Tibial nerve (tissue), 3 donors: ENCODE results near the gene DERL3.

Experiments
- CTCF ChIP-seq, 5 experiments: fragments of 200-600 bp in 3 of 5; fragments of 450-650 bp in 2 of 5; sonication (generic) in 3 of 5; IDR thresholded peaks; one replicate each; pipeline ENCODE4 v1.5.1; 2016 to 2019; ENCODE audit warnings: antibody characterized with exemption in 5 of 5, mild to moderate bottlenecking in 3 of 5, moderate library complexity in 2 of 5
- POLR2A ChIP-seq, 2 donors: fragments of 450-650 bp; IDR thresholded peaks; one replicate each; pipeline ENCODE4 v1.6.1; 2017; ENCODE audit warnings: antibody characterized with exemption in 2 of 2, mild to moderate bottlenecking in 2 of 2, moderate library complexity in 2 of 2

- TF ChIP-seq CTCF (IDR thresholded peaks at IDR 0.05) (no peak), POLR2A (IDR thresholded peaks at IDR 0.05) (no peak)
Measured at GRCh38 chr22:23877566-23877965, 38.8 kb upstream of the DERL3 start.
